GM18511 (cell line): ENCODE results near the gene PCDHA4.
"Not testable (repeated sequence)": the region's sequence is repeated elsewhere in the genome, so short reads cannot be mapped to it uniquely, and the experiment has no call there.

Experiments used
- ATAC-seq: cut with Tn5 transposase; IDR thresholded peaks from one replicate; pipeline ENCODE4 v1.9.1; 2021; ENCODE audit warnings: mild to moderate bottlenecking, moderate library complexity; ENCODE audit not compliant: unreplicated experiment

Gene PCDHA4

GRCh38 chr5:140806834-140807775 lies at the start of gene PCDHA4:
Gene PCDHA4, plus strand, starts transcription at chr5:140807068.
- no peak for ATAC-seq

- ATAC-seq, result no peak
These were observed 42.5 kb upstream of the PCDHA4 start for GRCh38 chr5:140764177-140764973.

GRCh38 chr5:140767444-140767843 lies 39.4 kb upstream of the PCDHA4 start:
- no peak for ATAC-seq

- no peak for ATAC-seq
These were observed 26.4 kb upstream of the PCDHA4 start for GRCh38 chr5:140780512-140780911.

- no peak for ATAC-seq
These were observed 20.8 kb upstream of the PCDHA4 start, which contains the start of gene PCDHA1 for GRCh38 chr5:140785905-140786686. Gene PCDHA1, plus strand, starts transcription at chr5:140786140.

GRCh38 chr5:140787422-140787821 lies 19.4 kb upstream of the PCDHA4 start:
- not testable (repeated sequence) for ATAC-seq

- not testable (repeated sequence) for ATAC-seq
These were observed 18.9 kb upstream of the PCDHA4 start for GRCh38 chr5:140787849-140788504.

GRCh38 chr5:140791089-140791488 lies 15.8 kb upstream of the PCDHA4 start:
- no peak for ATAC-seq

- no peak for ATAC-seq
These were observed 12.1 kb upstream of the PCDHA4 start, which contains the start of gene PCDHA2 for GRCh38 chr5:140794595-140795258. Gene PCDHA2, plus strand, starts transcription at chr5:140794852.

- ATAC-seq, result no peak
These were observed 11.6 kb upstream of the PCDHA4 start for GRCh38 chr5:140795259-140795641.

GRCh38 chr5:140796072-140796717 lies 10.7 kb upstream of the PCDHA4 start:
- not testable (repeated sequence) for ATAC-seq

- ATAC-seq, result no peak
These were observed 10.2 kb upstream of the PCDHA4 start for GRCh38 chr5:140796718-140797095.

- ATAC-seq, result no peak
These were observed 5.9 kb upstream of the PCDHA4 start, which contains the start of gene PCDHA3 for GRCh38 chr5:140800816-140801493. Gene PCDHA3, plus strand, starts transcription at chr5:140801057.

- no peak for ATAC-seq
These were observed 5.4 kb upstream of the PCDHA4 start for GRCh38 chr5:140801494-140801841.

GRCh38 chr5:140802381-140802780 lies 4.5 kb upstream of the PCDHA4 start:
- ATAC-seq, result not testable (repeated sequence)

GRCh38 chr5:140802781-140803271 lies 4.0 kb upstream of the PCDHA4 start:
- no peak for ATAC-seq

- ATAC-seq, result not testable (repeated sequence)
These were observed 1.5 kb downstream of the PCDHA4 start for GRCh38 chr5:140808241-140808888.

- ATAC-seq, result no peak
These were observed 2.0 kb downstream of the PCDHA4 start for GRCh38 chr5:140808889-140809291.
